Measurements from ENCODE around the gene SATB1. TPM values are rescaled to one million over a fixed set of nuclear protein-coding genes. Genes with fewer than 3 reads are reported as not detected.
A peak's percentile ranks its signal among the peaks of the same experiment; 100 is the strongest.

SATB1 gene
- total RNA-seq, 3 donors from 2014 or later (not counting 1 experiment from before 2014, with no cell fraction given): 137 to 162 (median 151) TPM

- H3K36me3 Mint-ChIP-seq: no peaks in the 10 kb centered on the region
- DNase-seq (no peak), ATAC-seq (no peak)
- Histone ChIP-seq H3K36me3 (ENCODE audit: control insufficient read depth, insufficient read depth, low read length) (no peaks in the 10 kb centered on the region), H3K27ac (ENCODE audit: low read length) (peak overlapping the region; percentile 2), H3K4me3 (ENCODE audit: low read length) (no peak overlapping the region), H3K27me3 (ENCODE audit: control insufficient read depth, insufficient read depth, low read length) (no peaks in the 10 kb centered on the region), H3K9me3 (ENCODE audit: control insufficient read depth, insufficient read depth, low read length) (no peaks in the 10 kb centered on the region), H3K4me1 (ENCODE audit: control insufficient read depth, insufficient read depth, low read length) (peaks cover 9% of the 10 kb centered on the region)
- H3K27ac Mint-ChIP-seq: peak overlapping the region in 1 of 2 donors; percentile 59
- TF ChIP-seq, protein P1, sequence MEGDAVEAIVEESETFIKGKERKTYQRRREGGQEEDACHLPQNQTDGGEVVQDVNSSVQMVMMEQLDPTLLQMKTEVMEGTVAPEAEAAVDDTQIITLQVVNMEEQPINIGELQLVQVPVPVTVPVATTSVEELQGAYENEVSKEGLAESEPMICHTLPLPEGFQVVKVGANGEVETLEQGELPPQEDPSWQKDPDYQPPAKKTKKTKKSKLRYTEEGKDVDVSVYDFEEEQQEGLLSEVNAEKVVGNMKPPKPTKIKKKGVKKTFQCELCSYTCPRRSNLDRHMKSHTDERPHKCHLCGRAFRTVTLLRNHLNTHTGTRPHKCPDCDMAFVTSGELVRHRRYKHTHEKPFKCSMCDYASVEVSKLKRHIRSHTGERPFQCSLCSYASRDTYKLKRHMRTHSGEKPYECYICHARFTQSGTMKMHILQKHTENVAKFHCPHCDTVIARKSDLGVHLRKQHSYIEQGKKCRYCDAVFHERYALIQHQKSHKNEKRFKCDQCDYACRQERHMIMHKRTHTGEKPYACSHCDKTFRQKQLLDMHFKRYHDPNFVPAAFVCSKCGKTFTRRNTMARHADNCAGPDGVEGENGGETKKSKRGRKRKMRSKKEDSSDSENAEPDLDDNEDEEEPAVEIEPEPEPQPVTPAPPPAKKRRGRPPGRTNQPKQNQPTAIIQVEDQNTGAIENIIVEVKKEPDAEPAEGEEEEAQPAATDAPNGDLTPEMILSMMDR (IDR thresholded peaks at IDR 0.05): no peak
- H3K4me1 Mint-ChIP-seq: peaks cover 49 to 72% of the 10 kb centered on the region in 2 donors
- no peaks in the 10 kb centered on the region for H3K9me3 Mint-ChIP-seq
- no peak overlapping the region for H3K4me3 Mint-ChIP-seq
- WGBS (ENCODE audit: insufficient coverage): 42% methylated on average over 6 of the region's 6 CpGs
- intact Hi-C loops (cut with micrococcal nuclease): loop anchor here (5.0 kb wide), 1 partner anchor 313 kb away; no protein-coding TSS in a partner anchor
- no peaks in the 10 kb centered on the region for H3K27me3 Mint-ChIP-seq (ENCODE audit: low read depth in 2 of 2)
These were observed 4.0 kb upstream of the SATB1 start for GRCh38 chr3:18428991-18429745.

GRCh38 chr3:18428036-18428435 lies 2.9 kb upstream of the SATB1 start:
- peaks cover 12% of the 10 kb centered on the region for H3K4me1 ChIP-seq (ENCODE audit: control insufficient read depth, insufficient read depth, low read length)

GRCh38 chr3:18426597-18427193 lies 1.6 kb upstream of the SATB1 start:
- DNase-seq: no peak
- Mint-ChIP-seq H3K4me3 (peak overlapping the region; percentile 99), H3K4me1 (peaks cover 65 to 80% of the 10 kb centered on the region in 2 donors), H3K36me3 (no peaks in the 10 kb centered on the region), H3K9me3 (no peaks in the 10 kb centered on the region), H3K27me3 (ENCODE audit: low read depth in 2 of 2) (no peaks in the 10 kb centered on the region), H3K27ac (peak overlapping the region; percentile 94 to 99)
- H3K4me3 ChIP-seq (ENCODE audit: low read length): no peak overlapping the region
- TF ChIP-seq, protein P1 (IDR thresholded peaks at IDR 0.05): no peak
- H3K36me3 ChIP-seq (ENCODE audit: control insufficient read depth, insufficient read depth, low read length): no peaks in the 10 kb centered on the region
- no peaks in the 10 kb centered on the region for H3K27me3 ChIP-seq (ENCODE audit: control insufficient read depth, insufficient read depth, low read length)
- peaks cover 14% of the 10 kb centered on the region for H3K4me1 ChIP-seq (ENCODE audit: control insufficient read depth, insufficient read depth, low read length)
- H3K9me3 ChIP-seq (ENCODE audit: control insufficient read depth, insufficient read depth, low read length): no peaks in the 10 kb centered on the region
- ATAC-seq: no peak
- intact Hi-C loops (cut with micrococcal nuclease): loop anchor here (1.0 to 5.0 kb wide), 2 partner anchors 17 to 316 kb away; no protein-coding TSS in a partner anchor
- H3K27ac ChIP-seq (ENCODE audit: low read length): peak overlapping the region; percentile 90
- no CpG with 5 or more reads among the region's 3 CpGs for WGBS (ENCODE audit: insufficient coverage)

More at GRCh38 chr3:18428036-18428435, 2.9 kb upstream of the SATB1 start:
- Histone ChIP-seq H3K27ac (ENCODE audit: low read length) (no peak overlapping the region), H3K36me3 (ENCODE audit: control insufficient read depth, insufficient read depth, low read length) (no peaks in the 10 kb centered on the region), H3K4me3 (ENCODE audit: low read length) (no peak overlapping the region), H3K27me3 (ENCODE audit: control insufficient read depth, insufficient read depth, low read length) (no peaks in the 10 kb centered on the region), H3K9me3 (ENCODE audit: control insufficient read depth, insufficient read depth, low read length) (no peaks in the 10 kb centered on the region)
- no peaks in the 10 kb centered on the region for H3K27me3 Mint-ChIP-seq (ENCODE audit: low read depth in 2 of 2)
- intact Hi-C loops (cut with micrococcal nuclease): loop anchor here (5.0 kb wide), 1 partner anchor 314 kb away; no protein-coding TSS in a partner anchor
- no peaks in the 10 kb centered on the region for H3K36me3 Mint-ChIP-seq
- no peaks in the 10 kb centered on the region for H3K9me3 Mint-ChIP-seq
- 91% methylated on average over 1 of the region's 1 CpG for WGBS (ENCODE audit: insufficient coverage)
- no peak overlapping the region for H3K4me3 Mint-ChIP-seq
- H3K27ac Mint-ChIP-seq: peak overlapping the region; percentile 59 to 68
- TF ChIP-seq, protein P1 (IDR thresholded peaks at IDR 0.05): no peak
- DNase-seq (no peak), ATAC-seq (no peak)
- peaks cover 60 to 82% of the 10 kb centered on the region in 2 donors for H3K4me1 Mint-ChIP-seq
